Psoas muscle (tissue), 8 donors: ENCODE measurements around the gene VWF. TPM values are rescaled to one million over a fixed set of nuclear protein-coding genes. Genes with fewer than 3 reads are reported as not detected.

Experiments used
- ATAC-seq, 4 donors: fragments of 200-7000 bp; cut with Tn5 transposase; one replicate each; pipeline ENCODE4 v1.9.1; 2020; ENCODE audit warnings: moderate library complexity in 3 of 4, mild to moderate bottlenecking in 2 of 4
- DNase-seq, 2 donors: peaks; one replicate each; pipeline ENCODE4 v3.0.0-alpha.2; 2020
- H3K27ac ChIP-seq: fragments of 200-600 bp; one replicate; pipeline ENCODE4 v1.8.0; 2022
- H3K27me3 ChIP-seq, 3 donors: fragments of 200-600 bp in 1 of 3; one replicate each; pipeline versions ENCODE4 v1.6.1 to v1.8.0; 2013 to 2022; ENCODE audit warnings: low read length in 2 of 3, mild to moderate bottlenecking in 2 of 3, moderate library complexity in 1 of 3; ENCODE audit not compliant: insufficient read depth in 3 of 3
- H3K36me3 ChIP-seq, 2 donors: fragments of 200-600 bp in 1 of 2; one replicate each; pipeline versions ENCODE4 v1.6.1 to v1.8.0; 2013 to 2022; ENCODE audit warnings: low read depth in 1 of 2, mild to moderate bottlenecking in 1 of 2, moderate library complexity in 1 of 2; ENCODE audit not compliant: insufficient read depth in 1 of 2
- H3K4me1 ChIP-seq: fragments of 200-600 bp; one replicate; pipeline ENCODE4 v1.8.0; 2022
- H3K4me3 ChIP-seq: fragments of 200-600 bp; one replicate; pipeline ENCODE4 v1.8.0; 2022; ENCODE audit warnings: mild to moderate bottlenecking
- H3K9me3 ChIP-seq: fragments of 200-600 bp; one replicate; pipeline ENCODE4 v1.8.0; 2022
- WGBS, 3 donors: extraction: QIAGEN DNeasy Blood & Tissue Kit; methylation state at CpG; one replicate each; pipeline versions ENCODE4 v1.1.6 to v1.1.7; 2013; 5-methylcytosine and 5-hydroxymethylcytosine counted together
- intact Hi-C, 2 donors: fragments of 100-400 bp; cut with DNase I; formaldehyde crosslinking; loops; one replicate each; pipeline versions ENCODE4 v1.11.0 to v1.14.2; 2022
- polyA plus RNA-seq, 3 donors: library from polyadenylated mRNA; stranded (reverse); fragments of 200-250 nt; gene quantifications; one replicate each; pipeline ENCODE4 v1.2.3, GENCODE V29; 2013
- total RNA-seq, 4 donors: library from RNA; stranded (reverse); fragmentation: NEBNext Ultra II Directional in 2 of 4; extraction: Animal tissue kit (Norgen Biotek cat#: 25700) in 2 of 4; gene quantifications; one replicate each; pipeline versions ENCODE4 v1.2.1 to v1.2.4, GENCODE V29; 2021 to 2023
- TF ChIP-seq, protein P1 (sequence below): fragments of 200-600 bp; IDR thresholded peaks from one replicate; pipeline ENCODE4 v1.8.0; 2022; ENCODE audit warnings: antibody characterized with exemption
- donor health status: healthy with polysubstance abuse.
- donor health status: DM: no; HTN: no; CAD: no; lungs with moderate emphysema.
- donor health status: Bipolar disorder and iron deficiency.
- donor health status: healthy.
- donor health status: DM: yes; HTN: yes; CAD: no.
- donor health status: DM: no; HTN: no; CAD: no.
- donor health status: DM: no; HTN: no; CAD: no.
- donor health status: DM: yes; HTN: yes; CAD: no.

VWF gene
- total and polyA plus RNA-seq, 7 donors: 49.6 to 206 (median 122) TPM

GRCh38 chr12:6080149-6081045 lies 44.1 kb downstream of the VWF start:
- WGBS, 3 donors: 81 to 84% (median 83%) methylated on average over 18 of the region's 18 CpGs
- Histone ChIP-seq H3K27ac (no peak overlapping the region), H3K36me3 (no peaks in the 10 kb centered on the region), H3K4me1 (no peaks in the 10 kb centered on the region), H3K9me3 (no peaks in the 10 kb centered on the region), H3K4me3 (no peak overlapping the region), H3K27me3 (peaks cover 0 to 4% (median 0%) of the 10 kb centered on the region in 3 donors)
- intact Hi-C loops: no loop called here
- ATAC-seq (no peak), DNase-seq (no peak)
- TF ChIP-seq, protein P1, sequence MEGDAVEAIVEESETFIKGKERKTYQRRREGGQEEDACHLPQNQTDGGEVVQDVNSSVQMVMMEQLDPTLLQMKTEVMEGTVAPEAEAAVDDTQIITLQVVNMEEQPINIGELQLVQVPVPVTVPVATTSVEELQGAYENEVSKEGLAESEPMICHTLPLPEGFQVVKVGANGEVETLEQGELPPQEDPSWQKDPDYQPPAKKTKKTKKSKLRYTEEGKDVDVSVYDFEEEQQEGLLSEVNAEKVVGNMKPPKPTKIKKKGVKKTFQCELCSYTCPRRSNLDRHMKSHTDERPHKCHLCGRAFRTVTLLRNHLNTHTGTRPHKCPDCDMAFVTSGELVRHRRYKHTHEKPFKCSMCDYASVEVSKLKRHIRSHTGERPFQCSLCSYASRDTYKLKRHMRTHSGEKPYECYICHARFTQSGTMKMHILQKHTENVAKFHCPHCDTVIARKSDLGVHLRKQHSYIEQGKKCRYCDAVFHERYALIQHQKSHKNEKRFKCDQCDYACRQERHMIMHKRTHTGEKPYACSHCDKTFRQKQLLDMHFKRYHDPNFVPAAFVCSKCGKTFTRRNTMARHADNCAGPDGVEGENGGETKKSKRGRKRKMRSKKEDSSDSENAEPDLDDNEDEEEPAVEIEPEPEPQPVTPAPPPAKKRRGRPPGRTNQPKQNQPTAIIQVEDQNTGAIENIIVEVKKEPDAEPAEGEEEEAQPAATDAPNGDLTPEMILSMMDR: no peak

- Histone ChIP-seq H3K27ac (no peak overlapping the region), H3K4me1 (peaks cover 4% of the 10 kb centered on the region), H3K27me3 (peaks cover 0 to 19% (median 2%) of the 10 kb centered on the region in 3 donors), H3K4me3 (no peak overlapping the region), H3K9me3 (no peaks in the 10 kb centered on the region), H3K36me3 (no peaks in the 10 kb centered on the region)
- DNase-seq (peak in 1 of 2 donors; percentile 8), ATAC-seq (no peak)
- intact Hi-C loops: no loop called here
- WGBS, 3 donors: 48 to 60% (median 51%) methylated on average over 3 of the region's 3 CpGs
- TF ChIP-seq, protein P1: no peak
Observed at GRCh38 chr12:6078398-6079096, 45.9 kb downstream of the VWF start.

DNA sequence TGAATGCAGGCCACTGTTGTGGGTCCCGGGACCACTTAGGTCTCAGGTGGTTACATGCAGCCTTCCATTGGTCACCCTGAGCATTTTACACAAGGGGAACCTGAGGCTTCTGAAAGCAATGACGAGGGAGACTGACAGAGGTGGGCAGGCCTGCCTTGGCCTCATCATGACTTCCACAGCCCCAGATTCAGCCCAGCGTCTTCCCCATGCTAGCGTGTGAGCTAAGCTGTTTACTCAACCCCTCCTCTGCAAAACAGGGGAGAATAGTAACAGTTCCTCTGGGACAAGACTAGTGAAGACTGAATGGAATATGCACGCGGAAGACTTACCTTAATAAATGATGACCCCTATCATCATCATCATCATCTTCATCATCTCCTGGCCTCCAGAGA lies 46.8 kb downstream of the VWF start:
- ATAC-seq: no peak
- Histone ChIP-seq H3K36me3 (no peaks in the 10 kb centered on the region), H3K27me3 (peaks cover 0 to 19% (median 2%) of the 10 kb centered on the region in 3 donors), H3K4me1 (peaks cover 4% of the 10 kb centered on the region), H3K9me3 (no peaks in the 10 kb centered on the region), H3K4me3 (no peak overlapping the region), H3K27ac (no peak overlapping the region)
- WGBS, 3 donors: 89 to 93% (median 90%) methylated on average over 6 of the region's 6 CpGs
- peak in 1 of 2 donors; percentile 2 for DNase-seq
- TF ChIP-seq, protein P1: no peak
- intact Hi-C loops: no loop called here

GRCh38 chr12:6076776-6077691 lies 47.4 kb downstream of the VWF start:
- H3K4me3 ChIP-seq: no peak overlapping the region
- H3K9me3 ChIP-seq: no peaks in the 10 kb centered on the region
- H3K4me1 ChIP-seq: peaks cover 4% of the 10 kb centered on the region
- TF ChIP-seq, protein P1: no peak
- DNase-seq (peak in 1 of 2 donors; percentile 3), ATAC-seq (no peak)
- no peaks in the 10 kb centered on the region for H3K36me3 ChIP-seq
- intact Hi-C loops: no loop called here
- no peak overlapping the region for H3K27ac ChIP-seq
- whole genome bisulfite sequencing, 3 donors: 89 to 91% (median 90%) methylated on average over 28 of the region's 28 CpGs
- peaks cover 0 to 19% (median 2%) of the 10 kb centered on the region in 3 donors for H3K27me3 ChIP-seq
